GM12874 (cell line): ENCODE results near the gene ARHGEF17.
A peak's percentile ranks its signal among the peaks of the same experiment; 100 is the strongest.

Experiments used
- TF ChIP-seq, protein P1 (sequence below): IDR thresholded peaks from 2 replicates; pipeline ENCODE4 v1.5.1; 2011; ENCODE audit warnings: low read depth, mild to moderate bottlenecking, control low read depth, low read length, moderate library complexity; ENCODE audit not compliant: insufficient read depth

ARHGEF17 gene

DNA sequence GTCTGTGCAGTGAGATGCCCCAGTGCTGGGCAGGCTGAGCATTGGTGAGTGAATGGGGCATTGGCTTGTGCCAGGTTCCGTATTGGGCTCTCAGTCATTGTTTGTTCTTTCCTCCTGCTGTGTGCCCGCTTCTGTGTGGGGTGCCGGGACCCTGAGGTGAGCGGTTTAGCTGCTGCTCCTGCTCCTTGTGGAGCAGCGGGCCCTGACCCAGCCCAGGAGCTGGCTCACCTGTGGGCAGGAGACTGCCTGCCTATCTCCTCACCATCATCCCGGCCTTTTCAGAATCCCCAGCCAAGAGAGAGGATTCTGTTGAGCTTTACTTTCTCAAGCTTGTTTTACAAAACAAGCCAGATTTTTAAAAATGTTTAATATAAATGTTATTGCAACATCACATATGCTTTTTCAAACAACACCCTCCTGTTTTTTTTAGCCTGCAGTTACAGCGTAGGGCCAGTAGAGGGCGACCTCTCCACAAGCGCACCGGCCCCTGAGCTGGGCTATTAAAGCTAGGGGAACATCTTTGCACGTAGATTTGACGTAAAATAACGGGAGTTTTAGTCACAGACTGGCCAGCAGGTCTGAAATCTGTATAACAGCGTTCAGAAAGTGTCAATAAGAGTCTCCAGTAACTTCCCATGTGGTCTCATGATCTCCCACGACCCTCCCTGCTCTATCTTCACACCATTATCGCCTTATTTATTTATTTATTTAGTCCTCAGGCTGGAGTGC is 43.0 kb downstream of the ARHGEF17 start:
- TF ChIP-seq, protein P1, sequence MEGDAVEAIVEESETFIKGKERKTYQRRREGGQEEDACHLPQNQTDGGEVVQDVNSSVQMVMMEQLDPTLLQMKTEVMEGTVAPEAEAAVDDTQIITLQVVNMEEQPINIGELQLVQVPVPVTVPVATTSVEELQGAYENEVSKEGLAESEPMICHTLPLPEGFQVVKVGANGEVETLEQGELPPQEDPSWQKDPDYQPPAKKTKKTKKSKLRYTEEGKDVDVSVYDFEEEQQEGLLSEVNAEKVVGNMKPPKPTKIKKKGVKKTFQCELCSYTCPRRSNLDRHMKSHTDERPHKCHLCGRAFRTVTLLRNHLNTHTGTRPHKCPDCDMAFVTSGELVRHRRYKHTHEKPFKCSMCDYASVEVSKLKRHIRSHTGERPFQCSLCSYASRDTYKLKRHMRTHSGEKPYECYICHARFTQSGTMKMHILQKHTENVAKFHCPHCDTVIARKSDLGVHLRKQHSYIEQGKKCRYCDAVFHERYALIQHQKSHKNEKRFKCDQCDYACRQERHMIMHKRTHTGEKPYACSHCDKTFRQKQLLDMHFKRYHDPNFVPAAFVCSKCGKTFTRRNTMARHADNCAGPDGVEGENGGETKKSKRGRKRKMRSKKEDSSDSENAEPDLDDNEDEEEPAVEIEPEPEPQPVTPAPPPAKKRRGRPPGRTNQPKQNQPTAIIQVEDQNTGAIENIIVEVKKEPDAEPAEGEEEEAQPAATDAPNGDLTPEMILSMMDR = peak; percentile 89

DNA sequence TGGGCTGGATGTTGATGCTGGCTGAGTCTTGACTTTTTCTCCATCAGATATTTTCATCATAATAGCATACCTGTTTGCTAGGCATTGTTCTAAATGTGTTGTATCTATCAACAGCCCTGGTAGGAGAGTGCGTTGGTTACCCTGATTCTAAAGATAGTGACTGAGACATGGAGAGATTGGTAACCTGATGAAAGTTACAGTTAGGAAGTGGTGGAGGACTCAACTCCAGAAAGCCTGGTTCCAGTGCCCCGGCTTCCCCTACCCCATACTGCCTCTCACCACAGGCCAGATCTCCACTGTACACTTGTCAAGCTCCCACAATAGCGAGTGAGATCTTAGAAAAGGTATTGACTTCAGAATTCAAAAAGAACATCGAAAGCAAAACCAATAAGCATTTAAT is 45.3 kb downstream of the ARHGEF17 start:
- TF ChIP-seq, protein P1 = no peak

DNA sequence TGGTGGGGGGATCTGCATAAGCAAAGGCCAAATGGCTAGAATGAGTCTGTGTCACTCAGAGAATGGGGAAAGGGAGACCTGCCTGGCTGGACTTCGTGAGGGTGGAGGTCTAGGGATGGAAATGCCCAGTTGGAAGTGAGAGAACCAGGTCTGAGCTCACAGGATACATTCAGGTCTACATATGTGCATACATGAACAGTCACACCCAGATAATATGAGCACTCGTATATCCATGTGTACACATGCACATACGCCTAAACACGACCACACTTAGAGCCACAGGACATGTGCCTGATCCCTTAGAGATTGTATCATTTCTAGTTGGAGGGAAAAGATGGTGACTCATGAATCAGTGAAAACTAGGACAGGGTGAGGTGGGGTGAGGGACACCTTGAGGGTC is 47.0 kb downstream of the ARHGEF17 start:
- TF ChIP-seq, protein P1 = no peak

DNA sequence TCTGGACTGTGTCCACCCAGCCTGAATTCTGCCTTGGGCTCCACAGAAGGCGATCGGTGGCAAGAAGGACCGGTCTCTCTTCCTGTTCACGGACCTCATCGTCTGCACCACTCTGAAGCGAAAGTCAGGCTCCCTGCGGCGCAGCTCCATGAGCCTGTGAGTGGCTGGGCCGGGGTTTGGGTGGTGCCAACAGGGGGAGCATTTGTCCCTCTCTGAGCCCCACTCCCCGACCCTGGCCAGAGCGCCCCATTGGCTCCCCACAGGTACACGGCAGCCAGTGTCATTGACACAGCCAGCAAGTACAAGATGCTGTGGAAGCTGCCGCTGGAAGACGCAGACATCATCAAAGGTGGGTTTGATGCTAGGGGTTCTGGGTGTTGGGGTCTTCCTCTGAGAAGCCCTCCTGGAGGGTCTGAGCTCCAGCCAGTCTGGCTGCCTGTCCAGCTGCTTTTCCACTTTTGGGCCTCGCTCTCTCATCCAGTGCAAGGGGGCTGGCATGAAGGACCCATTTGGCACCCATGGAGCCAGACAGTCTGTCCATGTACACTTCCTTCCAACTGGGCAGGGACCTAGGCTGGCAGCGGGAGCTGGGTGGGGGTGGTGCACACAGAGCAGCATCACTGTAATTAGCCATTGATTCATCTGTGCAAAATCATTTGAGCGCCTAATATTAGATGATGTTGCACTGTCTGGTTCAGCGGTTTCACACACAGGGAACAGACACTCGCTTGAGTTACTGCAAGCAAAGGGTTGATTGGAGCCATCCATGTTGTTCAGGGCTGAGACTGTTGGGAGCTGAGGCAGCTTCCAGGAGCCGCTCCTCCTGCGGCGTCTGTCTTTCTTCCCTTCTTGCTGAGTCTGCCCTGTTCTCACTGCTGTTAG is 49.1 kb downstream of the ARHGEF17 start:
- TF ChIP-seq, protein P1 = no peak

DNA sequence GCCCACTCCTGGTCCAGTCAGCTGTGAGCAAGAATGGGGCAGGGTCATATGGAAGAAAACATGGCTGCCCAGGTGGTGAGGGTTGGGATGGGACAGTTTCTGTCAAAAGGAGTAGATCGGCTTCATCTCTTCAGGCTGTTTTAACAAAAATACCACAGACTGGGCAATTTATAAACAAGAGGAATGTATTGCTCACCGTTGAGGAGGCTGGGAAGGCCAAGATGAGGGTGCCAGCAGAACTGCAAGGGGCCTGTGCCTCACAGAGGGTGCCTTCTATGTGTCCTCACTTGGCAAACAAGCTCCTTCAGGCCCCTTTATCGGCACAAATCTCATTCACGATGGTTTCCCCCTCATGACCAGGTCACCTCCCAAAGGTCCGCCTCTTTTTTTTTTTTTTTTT is 50.0 kb downstream of the ARHGEF17 start:
- TF ChIP-seq, protein P1 = no peak

DNA sequence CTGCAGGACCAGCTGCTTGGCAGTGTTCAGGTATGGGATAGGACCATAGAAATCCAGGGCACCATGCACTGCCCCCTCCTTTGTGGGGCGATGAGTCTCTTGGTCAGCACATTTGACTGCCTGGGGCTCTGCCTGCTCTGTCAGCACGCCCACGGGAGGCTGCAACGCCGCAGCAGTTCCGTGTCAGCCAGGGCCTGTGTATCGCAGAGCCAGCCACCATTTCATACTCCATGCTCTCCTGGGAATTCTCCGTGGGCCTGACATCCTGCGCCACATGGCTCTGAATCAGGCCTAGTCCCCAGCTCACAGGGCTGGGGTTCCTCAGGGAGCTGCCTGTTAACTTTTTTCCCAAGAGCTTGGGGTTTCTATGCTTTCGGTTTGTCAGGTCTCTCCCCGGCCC is 51.3 kb downstream of the ARHGEF17 start:
- TF ChIP-seq, protein P1 = no peak

DNA sequence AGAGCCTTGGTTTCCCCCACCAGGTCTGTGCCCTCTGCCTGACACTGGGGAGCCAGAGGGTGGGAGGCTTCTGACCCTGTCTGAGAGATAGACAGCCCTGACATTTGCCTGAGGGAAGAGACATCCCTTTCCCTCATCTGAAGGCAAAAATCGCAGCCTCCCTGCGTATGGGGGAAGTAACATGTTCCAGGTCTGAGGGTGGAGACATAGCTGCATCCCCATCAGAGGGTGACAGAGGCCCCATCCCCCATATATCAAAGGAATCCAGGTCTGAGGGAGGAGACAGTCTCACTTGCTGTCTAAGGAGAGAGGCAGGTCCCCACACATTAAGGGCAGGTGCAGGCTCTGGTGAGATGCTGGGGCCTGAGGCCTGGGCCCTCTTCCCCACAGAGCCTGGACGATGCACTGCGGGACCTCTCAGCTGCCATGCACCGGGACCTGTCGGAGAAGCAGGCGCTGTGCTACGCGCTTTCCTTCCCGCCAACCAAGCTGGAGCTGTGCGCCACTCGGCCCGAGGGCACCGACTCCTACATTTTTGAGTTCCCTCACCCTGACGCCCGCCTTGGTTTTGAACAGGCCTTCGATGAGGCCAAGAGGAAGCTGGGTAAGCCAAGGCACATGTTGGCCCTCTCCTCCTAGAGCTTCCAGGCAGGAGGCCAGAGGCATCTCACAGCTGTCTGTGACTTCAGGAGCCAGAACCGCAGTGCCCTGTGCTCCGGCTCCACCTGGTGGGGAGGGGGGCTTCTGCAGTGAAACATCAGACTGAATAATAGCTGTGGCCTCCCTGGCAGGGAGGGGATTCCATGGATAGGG is 52.1 kb downstream of the ARHGEF17 start:
- TF ChIP-seq, protein P1 = peak; percentile 61
